ENCODE data around the gene ALK.

Gene ALK

GRCh38 chr2:29916571-29916970 lies 4.8 kb downstream of the ALK start:
- H3K27me3 ChIP-seq (ENCODE audit: insufficient read depth, low read depth): peaks cover 11% of the 10 kb centered on the region; the same call in 1 of the 2 replicates

GRCh38 chr2:29910960-29911359 lies 10.4 kb downstream of the ALK start:
- H3K79me2 ChIP-seq (ENCODE audit: insufficient read depth, low read depth): no peaks in the 10 kb centered on the region
- no peaks in the 10 kb centered on the region for H3K27me3 ChIP-seq (ENCODE audit: insufficient read depth, low read depth)
- H3K9ac ChIP-seq: no peak overlapping the region
- no peaks in the 10 kb centered on the region for H3K4me1 ChIP-seq (ENCODE audit: low read depth, poor library complexity, severe bottlenecking)
- H3K27ac ChIP-seq: no peak overlapping the region
- H4K20me1 ChIP-seq (ENCODE audit: insufficient read depth): no peaks in the 10 kb centered on the region
- H2AFZ ChIP-seq (ENCODE audit: low read depth): no peak overlapping the region
- H3K4me2 ChIP-seq: no peak overlapping the region
- H3K36me3 ChIP-seq (ENCODE audit: insufficient read depth): no peaks in the 10 kb centered on the region
- no peak overlapping the region for H3K4me3 ChIP-seq (IDR thresholded peaks at IDR 0.05; ENCODE audit: insufficient read depth, low read depth, low read length)
- no peak for TF ChIP-seq CTCF (conservative IDR thresholded peaks at IDR 0.05; ENCODE audit: low read depth, low read length)

More at GRCh38 chr2:29916571-29916970, 4.8 kb downstream of the ALK start:
- Histone ChIP-seq H3K79me2 (ENCODE audit: insufficient read depth, low read depth) (no peaks in the 10 kb centered on the region), H3K27ac (no peak overlapping the region), H3K36me3 (ENCODE audit: insufficient read depth) (no peaks in the 10 kb centered on the region), H3K4me3 (IDR thresholded peaks at IDR 0.05; ENCODE audit: insufficient read depth, low read depth, low read length) (no peak overlapping the region), H2AFZ (ENCODE audit: low read depth) (no peak overlapping the region), H3K4me1 (ENCODE audit: low read depth, poor library complexity, severe bottlenecking) (peaks cover 4% of the 10 kb centered on the region), H4K20me1 (ENCODE audit: insufficient read depth) (no peaks in the 10 kb centered on the region), H3K4me2 (no peak overlapping the region), H3K9ac (no peak overlapping the region)
- no peak for TF ChIP-seq CTCF (conservative IDR thresholded peaks at IDR 0.05; ENCODE audit: low read depth, low read length)

- no peak overlapping the region for H3K4me2 ChIP-seq
- no peak for TF ChIP-seq CTCF (conservative IDR thresholded peaks at IDR 0.05; ENCODE audit: low read depth, low read length)
- no peak overlapping the region for H3K4me3 ChIP-seq (IDR thresholded peaks at IDR 0.05; ENCODE audit: insufficient read depth, low read depth, low read length)
- no peaks in the 10 kb centered on the region for H4K20me1 ChIP-seq (ENCODE audit: insufficient read depth)
- no peaks in the 10 kb centered on the region for H3K4me1 ChIP-seq (ENCODE audit: low read depth, poor library complexity, severe bottlenecking)
- no peaks in the 10 kb centered on the region for H3K36me3 ChIP-seq (ENCODE audit: insufficient read depth)
- no peak overlapping the region for H3K27ac ChIP-seq
- H2AFZ ChIP-seq (ENCODE audit: low read depth): no peak overlapping the region
- no peak overlapping the region for H3K9ac ChIP-seq
- H3K79me2 ChIP-seq (ENCODE audit: insufficient read depth, low read depth): no peaks in the 10 kb centered on the region
- no peaks in the 10 kb centered on the region for H3K27me3 ChIP-seq (ENCODE audit: insufficient read depth, low read depth)
These were observed 10.9 kb downstream of the ALK start for GRCh38 chr2:29910465-29910864.

DNA sequence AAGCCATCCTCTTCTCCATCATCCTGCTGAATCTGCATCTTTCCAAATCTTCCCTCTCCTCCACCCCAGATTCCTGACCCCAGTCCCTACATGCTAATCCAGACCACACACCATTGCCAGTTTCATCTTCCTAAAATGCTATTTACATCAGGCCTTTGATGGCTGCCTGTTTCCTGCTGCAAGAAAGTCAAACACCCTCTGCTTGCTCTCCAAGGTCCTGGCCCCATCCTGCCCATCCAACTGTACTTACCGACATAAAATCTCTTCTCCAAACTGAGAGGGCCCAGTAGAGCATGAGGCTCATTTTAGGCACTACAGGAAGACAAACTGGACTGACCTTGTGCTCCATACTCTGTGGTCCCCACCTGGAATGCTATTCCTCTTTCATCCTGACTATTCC lies 19.0 kb downstream of the ALK start:
- H3K36me3 ChIP-seq (ENCODE audit: insufficient read depth): no peaks in the 10 kb centered on the region

More for the DNA sequence above, 19.0 kb downstream of the ALK start:
- Histone ChIP-seq H3K9ac (no peak overlapping the region), H3K4me2 (no peak overlapping the region), H4K20me1 (ENCODE audit: insufficient read depth) (no peaks in the 10 kb centered on the region), H3K4me3 (IDR thresholded peaks at IDR 0.05; ENCODE audit: insufficient read depth, low read depth, low read length) (no peak overlapping the region), H3K27me3 (ENCODE audit: insufficient read depth, low read depth) (no peaks in the 10 kb centered on the region), H2AFZ (ENCODE audit: low read depth) (no peak overlapping the region), H3K79me2 (ENCODE audit: insufficient read depth, low read depth) (no peaks in the 10 kb centered on the region), H3K4me1 (ENCODE audit: low read depth, poor library complexity, severe bottlenecking) (no peaks in the 10 kb centered on the region), H3K27ac (no peak overlapping the region)
- no peak for TF ChIP-seq CTCF (conservative IDR thresholded peaks at IDR 0.05; ENCODE audit: low read depth, low read length)
